Kidney (tissue), 14 donors: ENCODE results near the gene ARHGAP42. TPM values are rescaled to one million over a fixed set of nuclear protein-coding genes. Genes with fewer than 3 reads are reported as not detected.

Source experiments
- DNase-seq, 5 donors: peaks; one replicate each; pipeline ENCODE4 v3.0.0-alpha.2; 2013 to 2020
- FAIRE-seq: peaks from 2 replicates; lab custom pipeline; 2012; peaks lifted over from hg19 to GRCh38; lab: Jason Lieb, UNC
- H3K27ac ChIP-seq, 2 donors: one replicate each; pipeline ENCODE4 v1.7.0; 2013; ENCODE audit warnings: low read depth in 2 of 2, low read length in 2 of 2, inconsistent platforms in 1 of 2
- H3K27me3 ChIP-seq: one replicate; pipeline ENCODE4 v1.7.1; 2013; ENCODE audit warnings: low read length, inconsistent platforms; ENCODE audit not compliant: control insufficient read depth, insufficient read depth
- H3K36me3 ChIP-seq, 3 donors: one replicate each; pipeline versions ENCODE4 v1.7.0 to v1.7.1; 2013; ENCODE audit warnings: low read length in 3 of 3, control low read depth in 1 of 3, inconsistent platforms in 1 of 3; ENCODE audit not compliant: insufficient read depth in 3 of 3, control insufficient read depth in 2 of 3
- H3K4me1 ChIP-seq, 3 donors: one replicate each; pipeline versions ENCODE4 v1.7.0 to v1.7.1; 2013; ENCODE audit warnings: low read length in 3 of 3, inconsistent platforms in 1 of 3, low read depth in 1 of 3; ENCODE audit not compliant: control insufficient read depth in 2 of 3, insufficient read depth in 2 of 3
- H3K4me3 ChIP-seq, 3 donors: one replicate each; pipeline versions ENCODE4 v1.7.0 to v1.8.1; 2013; ENCODE audit warnings: low read length in 3 of 3, control low read depth in 1 of 3, inconsistent platforms in 1 of 3
- H3K9ac ChIP-seq, 3 donors: one replicate each; pipeline versions ENCODE4 v1.7.0 to v1.7.1; 2013; ENCODE audit warnings: low read length in 3 of 3, control low read depth in 1 of 3, inconsistent platforms in 1 of 3
- H3K9me3 ChIP-seq, 3 donors: one replicate each; pipeline versions ENCODE4 v1.7.0 to v1.7.1; 2013; ENCODE audit warnings: low read length in 3 of 3, control low read depth in 1 of 3, inconsistent platforms in 1 of 3; ENCODE audit not compliant: control insufficient read depth in 2 of 3, insufficient read depth in 1 of 3
- intact Hi-C: fragments of 100-400 bp; cut with DNase I; formaldehyde crosslinking; loops from one replicate; pipeline ENCODE4 v1.11.1; 2022
- polyA plus RNA-seq: library from polyadenylated mRNA; stranded (reverse); fragments of 350-450 nt; fragmentation: Illumina TruSeq; extraction: RNeasy Lipid Tissue Mini Kit (QIAGEN cat#74804); gene quantifications from one replicate; pipeline ENCODE4 v1.2.3, GENCODE V29; 2014; ENCODE audit warnings: low read depth, low replicate concordance; ENCODE audit not compliant: insufficient read depth
- total RNA-seq: library from RNA; stranded (reverse); fragmentation: NEBNext Ultra II Directional; extraction: Animal tissue kit (Norgen Biotek cat#: 25700); gene quantifications from one replicate; pipeline ENCODE4 v1.2.1, GENCODE V29; 2021
- TF ChIP-seq, protein P1 (sequence below): IDR thresholded peaks from 3 replicates; pipeline ENCODE4 v1.5.1; 2012; ENCODE audit warnings: mild to moderate bottlenecking, moderate library complexity, borderline replicate concordance; ENCODE audit not compliant: insufficient read depth; ENCODE audit errors: extremely low read depth
- donor health status: control.
- donor health status: control.
- donor health status: control.
- donor health status: control.
- donor health status: control.
- donor health status: DM: yes; HTN: yes; CAD: no.
- donor health status: Normal renal cell carcinoma (clear cell type).

ARHGAP42 gene
- total and polyA plus RNA-seq, 2 donors from 2014 or later = 4.2 to 18.9 TPM

DNA sequence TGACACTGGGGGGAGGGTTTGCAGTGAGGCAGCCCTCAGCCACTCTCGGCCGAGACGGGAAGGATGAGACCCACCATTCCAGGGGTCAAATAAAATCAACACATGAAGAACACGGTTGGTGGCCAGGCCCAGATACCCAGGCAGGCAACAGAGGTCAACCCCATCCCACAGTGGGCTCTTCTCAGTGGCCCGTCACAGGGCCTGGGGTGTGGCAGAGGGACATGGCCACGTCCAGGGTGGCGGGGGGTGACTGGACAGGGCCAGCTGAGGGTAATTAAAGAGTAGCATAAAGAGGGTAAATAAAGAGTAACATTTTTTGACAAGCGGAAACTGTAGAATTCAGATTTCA is 188.4 kb downstream of the ARHGAP42 start:
- Histone ChIP-seq H3K27ac (no peak overlapping the region), H3K36me3 (no peaks in the 10 kb centered on the region), H3K9ac (no peak overlapping the region), H3K9me3 (no peaks in the 10 kb centered on the region), H3K4me1 (no peaks in the 10 kb centered on the region), H3K4me3 (no peak overlapping the region), H3K27me3 (no peaks in the 10 kb centered on the region)
- DNase-seq = peak in 1 of 5 donors; percentile 51
- intact Hi-C loops = no loop called here
- TF ChIP-seq, protein P1, sequence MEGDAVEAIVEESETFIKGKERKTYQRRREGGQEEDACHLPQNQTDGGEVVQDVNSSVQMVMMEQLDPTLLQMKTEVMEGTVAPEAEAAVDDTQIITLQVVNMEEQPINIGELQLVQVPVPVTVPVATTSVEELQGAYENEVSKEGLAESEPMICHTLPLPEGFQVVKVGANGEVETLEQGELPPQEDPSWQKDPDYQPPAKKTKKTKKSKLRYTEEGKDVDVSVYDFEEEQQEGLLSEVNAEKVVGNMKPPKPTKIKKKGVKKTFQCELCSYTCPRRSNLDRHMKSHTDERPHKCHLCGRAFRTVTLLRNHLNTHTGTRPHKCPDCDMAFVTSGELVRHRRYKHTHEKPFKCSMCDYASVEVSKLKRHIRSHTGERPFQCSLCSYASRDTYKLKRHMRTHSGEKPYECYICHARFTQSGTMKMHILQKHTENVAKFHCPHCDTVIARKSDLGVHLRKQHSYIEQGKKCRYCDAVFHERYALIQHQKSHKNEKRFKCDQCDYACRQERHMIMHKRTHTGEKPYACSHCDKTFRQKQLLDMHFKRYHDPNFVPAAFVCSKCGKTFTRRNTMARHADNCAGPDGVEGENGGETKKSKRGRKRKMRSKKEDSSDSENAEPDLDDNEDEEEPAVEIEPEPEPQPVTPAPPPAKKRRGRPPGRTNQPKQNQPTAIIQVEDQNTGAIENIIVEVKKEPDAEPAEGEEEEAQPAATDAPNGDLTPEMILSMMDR = no peak
- no peak for FAIRE-seq

DNA sequence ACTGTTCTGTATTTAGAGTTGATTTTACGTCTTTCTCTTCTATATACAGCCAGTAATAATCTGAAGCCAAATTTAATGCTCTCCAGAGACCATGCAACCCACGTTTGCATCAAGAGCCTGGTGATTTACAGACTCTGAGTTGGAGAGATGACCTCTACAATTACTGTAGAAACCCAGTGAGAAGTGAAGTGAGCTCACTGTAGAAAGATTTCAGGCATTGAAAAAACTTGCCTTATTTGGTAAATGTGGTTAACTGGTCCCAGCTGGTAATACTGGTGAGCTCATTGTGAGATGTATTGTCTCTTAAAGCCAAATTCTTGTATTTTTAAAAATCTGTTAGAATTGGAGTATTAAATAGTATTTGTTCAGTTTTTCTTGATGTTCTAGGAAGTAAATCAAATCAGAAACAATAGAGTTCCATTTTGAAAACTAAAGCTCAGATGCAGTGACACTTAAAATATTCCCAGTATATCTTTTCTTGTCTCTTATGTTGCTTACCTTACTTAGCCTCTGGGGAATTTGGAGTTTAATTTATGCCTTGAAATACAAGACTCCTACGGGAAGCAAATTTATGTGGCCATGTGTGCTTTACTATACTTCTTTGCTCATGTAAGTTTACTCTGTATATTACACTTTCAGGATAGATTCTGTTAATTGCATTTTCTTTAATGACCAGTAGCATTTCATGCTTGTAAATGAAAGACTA is 189.9 kb downstream of the ARHGAP42 start:
- H3K4me1 ChIP-seq = no peaks in the 10 kb centered on the region
- H3K9me3 ChIP-seq = no peaks in the 10 kb centered on the region
- intact Hi-C loops = no loop called here
- H3K36me3 ChIP-seq = no peaks in the 10 kb centered on the region
- DNase-seq = peak in 3 of 5 donors; percentile 45 to 94 (median 90)
- no peak for FAIRE-seq
- H3K27me3 ChIP-seq = no peaks in the 10 kb centered on the region
- TF ChIP-seq, protein P1 = no peak
- peak overlapping the region in 1 of 2 donors; percentile 78 for H3K27ac ChIP-seq
- H3K9ac ChIP-seq = no peak overlapping the region
- no peak overlapping the region for H3K4me3 ChIP-seq

GRCh38 chr11:100878474-100878873 is 191.4 kb downstream of the ARHGAP42 start:
- no peak overlapping the region for H3K9ac ChIP-seq

More at GRCh38 chr11:100878474-100878873, 191.4 kb downstream of the ARHGAP42 start:
- TF ChIP-seq, protein P1 = no peak
- H3K9me3 ChIP-seq = no peaks in the 10 kb centered on the region
- DNase-seq (no peak), FAIRE-seq (no peak)
- no peak overlapping the region for H3K4me3 ChIP-seq
- H3K36me3 ChIP-seq = no peaks in the 10 kb centered on the region
- peak overlapping the region in 1 of 2 donors; percentile 48 for H3K27ac ChIP-seq
- intact Hi-C loops = no loop called here
- no peaks in the 10 kb centered on the region for H3K27me3 ChIP-seq
- no peaks in the 10 kb centered on the region for H3K4me1 ChIP-seq
